PC-3 (cell line): Measurements from ENCODE around the gene MAFF. TPM values are rescaled to one million over a fixed set of nuclear protein-coding genes. Genes with fewer than 3 reads are reported as not detected.
A peak's percentile ranks its signal among the peaks of the same experiment; 100 is the strongest.

Experiments
- ATAC-seq: fragments of 200-7000 bp; cut with Tn5 transposase; 2 replicates; pipeline ENCODE4 v1.9.1; 2020; ENCODE audit warnings: mild to moderate bottlenecking, moderate library complexity
- BruUV-seq: library from RNA; stranded (reverse); fragments of 400-500 nt; replicated peaks from 2 replicates; lab custom pipeline; 2021; lab: Mats Ljungman, UMichigan
- CTCF ChIA-PET: fragments of 300-600 bp; sonication (Branson Sonifier 250); formaldehyde crosslinking; loops from one replicate; lab custom pipeline; 2022; ENCODE audit warnings: antibody characterized with exemption; lab: Charles Lee
- POLR2A ChIA-PET: fragments of 300-600 bp; sonication (Branson Sonifier 250); formaldehyde crosslinking; loops from one replicate; lab custom pipeline; 2022; ENCODE audit warnings: antibody characterized with exemption; ENCODE audit not compliant: unreplicated experiment; lab: Charles Lee
- DNase-seq: peaks from one replicate; pipeline ENCODE4 v3.0.0-alpha.2; 2015
- H2AFZ ChIP-seq: fragments of 300-600 bp; sonication (generic); 2 replicates; pipeline ENCODE4 v1.6.0; 2016; ENCODE audit warnings: antibody characterized with exemption, low read length
- H3F3A ChIP-seq: fragments of 300-600 bp; sonication (generic); one replicate; pipeline ENCODE4 v1.6.0; 2017; ENCODE audit warnings: antibody characterized with exemption, low read length, control low read depth, mild to moderate bottlenecking; ENCODE audit not compliant: unreplicated experiment
- H3K27ac ChIP-seq: fragments of 300-600 bp; sonication (generic); 2 replicates; pipeline ENCODE4 v1.5.1; 2016; ENCODE audit warnings: mild to moderate bottlenecking, low read length
- H3K27me3 ChIP-seq: fragments of 300-600 bp; sonication (generic); 2 replicates; pipeline ENCODE4 v1.6.1; 2016; ENCODE audit warnings: low read length, mixed read lengths
- H3K36me3 ChIP-seq: fragments of 300-600 bp; sonication (generic); 2 replicates; pipeline ENCODE4 v1.6.1; 2016; ENCODE audit warnings: low read depth, mixed run types, low read length, mixed read lengths
- H3K4me1 ChIP-seq: fragments of 300-600 bp; sonication (generic); 2 replicates; pipeline ENCODE4 v1.5.1; 2016; ENCODE audit warnings: low read length; ENCODE audit not compliant: insufficient read depth
- H3K4me2 ChIP-seq: fragments of 300-600 bp; sonication (generic); 2 replicates; pipeline ENCODE4 v1.6.0; 2016; ENCODE audit warnings: low read length
- H3K4me3 ChIP-seq: fragments of 300-600 bp; sonication (generic); 2 replicates; pipeline ENCODE4 v1.5.1; 2016; ENCODE audit warnings: mild to moderate bottlenecking, low read length, mixed read lengths
- H3K79me2 ChIP-seq: fragments of 300-600 bp; sonication (generic); 2 replicates; pipeline ENCODE4 v1.6.1; 2017; ENCODE audit warnings: low read length, mixed read lengths
- H3K9ac ChIP-seq: fragments of 300-600 bp; sonication (generic); 2 replicates; pipeline ENCODE4 v1.6.0; 2016; ENCODE audit warnings: mild to moderate bottlenecking, low read length
- H3K9me2 ChIP-seq: fragments of 300-600 bp; sonication (generic); replicated peaks from 2 replicates; pipeline ENCODE4 v1.6.1; 2016; ENCODE audit warnings: mixed run types, low read length, mixed read lengths
- H3K9me3 ChIP-seq: fragments of 300-600 bp; sonication (generic); 2 replicates; pipeline ENCODE4 v1.6.1; 2016; ENCODE audit warnings: low read length, mixed read lengths
- H4K20me1 ChIP-seq: fragments of 300-600 bp; sonication (generic); 2 replicates; pipeline ENCODE4 v1.6.1; 2016; ENCODE audit warnings: low read length, mixed read lengths
- EZH2 ChIP-seq: fragments of 300-600 bp; sonication (generic); IDR thresholded peaks from one replicate; pipeline ENCODE4 v1.6.1; 2017; ENCODE audit warnings: antibody characterized with exemption, mild to moderate bottlenecking, low read length; ENCODE audit not compliant: unreplicated experiment
- EZH2phosphoT487 ChIP-seq: fragments of 300-600 bp; sonication (generic); IDR thresholded peaks from 2 replicates; pipeline ENCODE4 v1.6.1; 2018; ENCODE audit warnings: mild to moderate bottlenecking, antibody characterized with exemption, low read length, borderline replicate concordance
- intact Hi-C: fragments of 100-400 bp; cut with micrococcal nuclease; formaldehyde crosslinking; loops from 2 replicates; pipeline ENCODE4 v1.9.0; 2023
- total RNA-seq: library from RNA; depleted of rRNA; stranded (reverse); fragments of >200 nt; gene quantifications from 2 replicates; pipeline ENCODE4 v1.2.3, GENCODE V29; 2014
- TF ChIP-seq, protein P1 (sequence below): fragments of 300-600 bp; sonication (generic); conservative IDR thresholded peaks from 2 replicates; pipeline ENCODE4 v1.5.1; 2017; ENCODE audit warnings: antibody characterized with exemption, low read depth, mild to moderate bottlenecking, low read length

The MAFF gene
- total RNA-seq, 1 experiment from 2014 or later, result 72.6 TPM

DNA sequence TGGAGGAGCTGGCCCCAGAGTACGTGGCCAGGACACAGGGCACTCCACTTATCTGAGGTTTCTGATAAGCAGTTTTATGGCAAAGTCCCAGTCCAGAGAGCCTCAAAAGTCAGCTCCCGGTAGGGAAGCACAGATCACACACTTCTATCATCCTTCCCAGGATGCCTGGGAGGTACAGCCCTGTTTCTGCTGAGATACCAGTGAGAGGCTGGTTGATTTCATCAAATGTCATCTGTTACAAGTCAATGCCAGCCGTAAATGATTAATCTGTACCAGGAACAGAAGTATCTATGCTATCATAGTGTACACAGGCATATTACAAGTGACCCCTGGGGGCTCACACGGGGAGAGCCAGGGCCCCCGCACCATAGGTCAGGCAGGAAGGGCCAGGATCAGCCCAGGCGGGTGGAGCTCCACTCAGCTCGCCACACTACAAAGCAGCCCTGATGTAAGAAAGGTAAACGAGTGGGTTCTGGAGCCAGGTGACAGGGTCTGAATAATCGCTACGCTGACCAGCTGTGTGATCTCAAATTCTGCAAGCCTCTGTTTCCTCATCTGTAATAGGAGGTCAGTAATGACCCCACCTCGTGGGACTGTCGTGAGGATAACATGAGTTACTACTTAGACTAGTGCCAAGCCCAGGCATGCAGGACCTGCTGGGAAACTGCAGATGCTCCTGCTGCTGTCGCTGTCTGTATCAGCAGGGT is 37.8 kb upstream of the MAFF start:
- no peak overlapping the region for H3K4me2 ChIP-seq

GRCh38 chr22:38164551-38164918 is 37.3 kb upstream of the MAFF start:
- ATAC-seq (no peak), DNase-seq (no peak)
- intact Hi-C loops, result no loop called here
- Histone ChIP-seq H3K36me3 (no peaks in the 10 kb centered on the region), H3F3A (no peaks in the 10 kb centered on the region), H3K9me3 (no peaks in the 10 kb centered on the region), H3K9me2 (no peaks in the 10 kb centered on the region), H3K9ac (no peak overlapping the region), H4K20me1 (no peaks in the 10 kb centered on the region), H2AFZ (no peak overlapping the region), H3K4me1 (peaks cover 3% of the 10 kb centered on the region; the same call in 1 of the 2 replicates), H3K79me2 (no peaks in the 10 kb centered on the region), H3K4me2 (no peak overlapping the region), H3K27me3 (no peaks in the 10 kb centered on the region), H3K4me3 (no peak overlapping the region), H3K27ac (no peak overlapping the region)
- BruUV-seq, result no TSS peak
- CTCF ChIA-PET, result no interaction called here
- POLR2A ChIA-PET, result no interaction called here
- TF ChIP-seq, protein P1, sequence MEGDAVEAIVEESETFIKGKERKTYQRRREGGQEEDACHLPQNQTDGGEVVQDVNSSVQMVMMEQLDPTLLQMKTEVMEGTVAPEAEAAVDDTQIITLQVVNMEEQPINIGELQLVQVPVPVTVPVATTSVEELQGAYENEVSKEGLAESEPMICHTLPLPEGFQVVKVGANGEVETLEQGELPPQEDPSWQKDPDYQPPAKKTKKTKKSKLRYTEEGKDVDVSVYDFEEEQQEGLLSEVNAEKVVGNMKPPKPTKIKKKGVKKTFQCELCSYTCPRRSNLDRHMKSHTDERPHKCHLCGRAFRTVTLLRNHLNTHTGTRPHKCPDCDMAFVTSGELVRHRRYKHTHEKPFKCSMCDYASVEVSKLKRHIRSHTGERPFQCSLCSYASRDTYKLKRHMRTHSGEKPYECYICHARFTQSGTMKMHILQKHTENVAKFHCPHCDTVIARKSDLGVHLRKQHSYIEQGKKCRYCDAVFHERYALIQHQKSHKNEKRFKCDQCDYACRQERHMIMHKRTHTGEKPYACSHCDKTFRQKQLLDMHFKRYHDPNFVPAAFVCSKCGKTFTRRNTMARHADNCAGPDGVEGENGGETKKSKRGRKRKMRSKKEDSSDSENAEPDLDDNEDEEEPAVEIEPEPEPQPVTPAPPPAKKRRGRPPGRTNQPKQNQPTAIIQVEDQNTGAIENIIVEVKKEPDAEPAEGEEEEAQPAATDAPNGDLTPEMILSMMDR, result no peak
- TF ChIP-seq EZH2, result no peak
- TF ChIP-seq EZH2phosphoT487, result no peak

More for the DNA sequence above, 37.8 kb upstream of the MAFF start:
- Histone ChIP-seq H4K20me1 (no peaks in the 10 kb centered on the region), H3K4me3 (no peak overlapping the region), H3K9me3 (no peaks in the 10 kb centered on the region), H3K79me2 (no peaks in the 10 kb centered on the region), H3K9me2 (no peaks in the 10 kb centered on the region), H3K4me1 (peaks cover 3% of the 10 kb centered on the region; the same call in 1 of the 2 replicates), H3F3A (no peaks in the 10 kb centered on the region), H3K27ac (no peak overlapping the region), H3K9ac (no peak overlapping the region), H3K27me3 (no peaks in the 10 kb centered on the region), H2AFZ (no peak overlapping the region), H3K36me3 (no peaks in the 10 kb centered on the region)
- ChIA-PET POLR2A (no interaction called here), CTCF (no interaction called here)
- TF ChIP-seq, protein P1, result no peak
- no peak for TF ChIP-seq EZH2phosphoT487
- TF ChIP-seq EZH2, result no peak
- ATAC-seq (no peak), DNase-seq (no peak)
- no TSS peak for BruUV-seq
- intact Hi-C loops, result no loop called here

- no peaks in the 10 kb centered on the region for H4K20me1 ChIP-seq
- no peak overlapping the region for H3K4me2 ChIP-seq
- no peak; the same call in 1 of the 2 replicates for ATAC-seq
- no peak overlapping the region for H3K27ac ChIP-seq
- no TSS peak for BruUV-seq
- no peak overlapping the region for H2AFZ ChIP-seq
- no peak overlapping the region for H3K4me3 ChIP-seq
- CTCF ChIA-PET, result no interaction called here
- H3K9me2 ChIP-seq, result no peaks in the 10 kb centered on the region
- peak; percentile 15 for DNase-seq
- POLR2A ChIA-PET, result no interaction called here
- intact Hi-C loops, result no loop called here
- H3K36me3 ChIP-seq, result no peaks in the 10 kb centered on the region
- no peak overlapping the region for H3K9ac ChIP-seq
- H3K4me1 ChIP-seq, result peaks cover 3% of the 10 kb centered on the region; the same call in 1 of the 2 replicates
- no peaks in the 10 kb centered on the region for H3F3A ChIP-seq
- TF ChIP-seq EZH2 (no peak), EZH2phosphoT487 (no peak)
- TF ChIP-seq, protein P1, result no peak
- H3K79me2 ChIP-seq, result no peaks in the 10 kb centered on the region
- no peaks in the 10 kb centered on the region for H3K27me3 ChIP-seq
- no peaks in the 10 kb centered on the region for H3K9me3 ChIP-seq
Measured at GRCh38 chr22:38165922-38166593, 35.7 kb upstream of the MAFF start.
